HG02759 (cell line): ENCODE measurements around the gene IL23R.
"Not testable (repeated sequence)": the region's sequence is repeated elsewhere in the genome, so short reads cannot be mapped to it uniquely, and the experiment has no call there.

ENCODE experiments used
- ATAC-seq: cut with Tn5 transposase; IDR thresholded peaks from one replicate; pipeline ENCODE4 v1.9.1; 2021; ENCODE audit warnings: mild to moderate bottlenecking, moderate library complexity; ENCODE audit not compliant: unreplicated experiment

Gene IL23R

DNA sequence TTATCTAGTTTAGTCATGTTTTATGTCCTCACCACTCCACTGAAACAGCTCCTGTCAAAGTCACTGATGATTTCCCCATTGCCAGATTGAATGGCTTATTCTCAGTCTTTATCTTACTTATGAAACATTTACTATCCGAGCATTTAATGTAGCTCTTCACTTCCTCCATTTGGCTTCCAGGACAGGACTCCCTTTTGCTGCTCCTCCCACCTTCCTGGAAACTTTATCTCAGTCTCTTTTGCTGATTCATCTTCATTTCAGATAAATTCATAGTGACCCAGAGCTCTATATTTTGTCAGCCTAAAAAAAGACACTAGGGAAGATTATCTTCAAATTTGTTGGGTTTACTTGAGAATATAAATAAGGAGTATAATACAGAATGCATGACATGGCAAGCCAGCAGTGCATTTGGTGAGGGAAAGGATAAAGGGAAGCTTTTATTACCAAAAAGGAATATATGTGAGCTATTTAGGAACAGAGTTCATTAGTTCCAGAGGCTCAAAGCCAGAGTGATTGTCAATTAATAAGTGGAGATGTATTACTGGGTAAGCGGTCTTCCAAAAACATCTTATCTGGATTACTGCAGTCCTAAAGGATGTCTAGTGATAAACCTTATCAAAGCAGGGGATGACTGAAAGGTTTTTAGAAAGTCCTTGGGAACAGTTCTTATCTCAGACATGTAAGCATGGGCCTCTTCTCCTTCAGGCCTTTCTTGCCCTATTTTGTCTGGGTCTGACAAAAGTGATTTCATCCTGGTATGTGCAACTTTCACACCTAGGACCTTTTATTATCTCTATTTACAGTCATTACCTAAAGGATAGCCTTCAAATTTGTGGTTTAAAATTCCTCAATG lies 25.6 kb downstream of the IL23R start:
- ATAC-seq: no peak

- no peak for ATAC-seq
These were observed 26.6 kb downstream of the IL23R start for GRCh38 chr1:67192902-67193301.

GRCh38 chr1:67193704-67194103 lies 27.4 kb downstream of the IL23R start:
- no peak for ATAC-seq

GRCh38 chr1:67194209-67194863 lies 28.1 kb downstream of the IL23R start:
- peak; percentile 69 for ATAC-seq

- no peak for ATAC-seq
These were observed 34.5 kb downstream of the IL23R start for GRCh38 chr1:67200755-67201154.

DNA sequence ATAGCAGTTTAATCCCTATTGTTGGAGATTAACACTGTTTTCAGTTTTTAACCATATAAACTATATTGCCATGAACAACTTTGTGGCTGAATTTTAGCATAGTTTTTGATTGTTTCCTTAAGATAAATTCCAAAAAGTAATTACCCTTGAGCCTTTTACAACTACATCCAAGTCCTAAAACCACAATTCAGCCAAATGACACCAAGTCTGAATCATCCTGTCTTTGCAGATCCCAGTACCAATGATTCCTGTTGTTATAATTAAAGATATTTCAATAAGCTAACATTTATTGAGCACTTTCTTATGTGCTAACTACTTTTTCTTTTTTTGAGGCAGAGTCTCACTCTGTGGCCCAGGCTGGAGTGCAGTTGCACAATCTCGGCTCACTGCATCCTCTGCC lies 35.6 kb downstream of the IL23R start:
- ATAC-seq: no peak

DNA sequence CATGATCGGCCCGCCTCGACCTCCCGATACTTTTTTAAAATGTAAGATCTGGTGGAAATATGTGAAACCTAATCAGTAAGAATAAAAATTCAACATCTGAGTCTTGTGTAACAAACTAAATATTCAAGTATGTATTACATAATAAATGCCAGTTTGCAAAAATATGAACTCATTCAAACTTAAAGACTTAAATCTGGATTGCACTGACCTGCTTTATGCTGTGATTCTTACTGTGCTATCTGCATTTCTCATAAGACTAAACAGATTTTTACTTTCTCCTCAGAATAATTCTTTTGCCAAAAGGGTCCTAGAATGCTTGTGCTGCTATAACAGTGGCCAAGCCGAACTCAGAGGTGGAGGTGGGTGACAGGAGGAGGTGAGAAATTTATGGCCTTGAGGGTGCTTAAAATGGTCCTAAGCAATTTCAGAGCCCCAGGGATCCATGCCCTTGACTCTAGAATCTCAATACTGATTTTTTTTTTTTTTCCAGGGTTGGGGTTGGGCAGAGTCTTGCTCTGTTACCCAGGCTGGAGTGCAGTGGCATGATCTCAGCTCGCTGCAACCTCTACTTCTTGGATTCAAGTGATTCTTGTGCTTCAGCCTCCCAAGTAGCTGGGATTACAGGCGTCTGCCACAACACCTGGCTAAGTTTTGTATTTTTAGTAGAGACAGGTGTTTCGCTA lies 38.2 kb downstream of the IL23R start:
- ATAC-seq: no peak

DNA sequence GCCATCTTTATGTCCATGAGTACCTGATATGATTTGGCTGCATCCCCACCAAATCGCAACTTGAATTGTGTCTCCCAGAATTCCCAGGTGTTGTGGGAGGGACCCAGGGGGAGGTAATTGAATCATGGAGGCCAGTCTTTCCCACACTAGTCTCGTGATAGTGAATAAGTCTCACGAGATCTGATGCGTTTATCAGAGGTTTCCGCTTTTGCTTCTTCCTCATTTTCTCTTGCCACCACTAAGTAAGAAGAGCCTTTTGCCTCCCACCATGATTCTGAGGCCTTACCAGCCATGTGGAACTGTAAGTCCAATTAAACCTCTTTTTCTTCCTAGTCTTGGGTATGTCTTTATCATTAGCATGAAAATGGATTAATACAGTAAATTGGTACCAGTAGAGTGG lies 41.1 kb downstream of the IL23R start:
- not testable (repeated sequence) for ATAC-seq

GRCh38 chr1:67208217-67208616 lies 42.0 kb downstream of the IL23R start:
- no peak for ATAC-seq

DNA sequence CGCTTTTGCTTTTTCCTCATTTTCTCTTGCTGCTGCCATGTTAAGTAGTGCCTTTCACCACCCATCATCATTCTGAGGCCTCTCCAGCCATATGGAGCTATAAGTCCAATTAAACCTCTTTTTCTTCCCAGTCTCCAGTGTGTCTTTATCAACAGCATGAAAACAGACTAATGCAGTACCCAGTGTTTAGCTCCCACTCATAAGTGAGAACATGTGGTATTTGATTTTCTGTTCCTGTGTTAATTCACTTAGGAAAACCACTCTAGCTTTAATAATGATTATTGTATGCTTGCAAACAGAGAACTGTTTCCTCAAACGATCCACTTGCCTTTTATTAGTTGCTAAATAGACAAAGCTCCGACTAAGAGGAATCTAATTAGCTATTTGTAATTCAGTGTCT lies 43.3 kb downstream of the IL23R start:
- ATAC-seq: no peak

DNA sequence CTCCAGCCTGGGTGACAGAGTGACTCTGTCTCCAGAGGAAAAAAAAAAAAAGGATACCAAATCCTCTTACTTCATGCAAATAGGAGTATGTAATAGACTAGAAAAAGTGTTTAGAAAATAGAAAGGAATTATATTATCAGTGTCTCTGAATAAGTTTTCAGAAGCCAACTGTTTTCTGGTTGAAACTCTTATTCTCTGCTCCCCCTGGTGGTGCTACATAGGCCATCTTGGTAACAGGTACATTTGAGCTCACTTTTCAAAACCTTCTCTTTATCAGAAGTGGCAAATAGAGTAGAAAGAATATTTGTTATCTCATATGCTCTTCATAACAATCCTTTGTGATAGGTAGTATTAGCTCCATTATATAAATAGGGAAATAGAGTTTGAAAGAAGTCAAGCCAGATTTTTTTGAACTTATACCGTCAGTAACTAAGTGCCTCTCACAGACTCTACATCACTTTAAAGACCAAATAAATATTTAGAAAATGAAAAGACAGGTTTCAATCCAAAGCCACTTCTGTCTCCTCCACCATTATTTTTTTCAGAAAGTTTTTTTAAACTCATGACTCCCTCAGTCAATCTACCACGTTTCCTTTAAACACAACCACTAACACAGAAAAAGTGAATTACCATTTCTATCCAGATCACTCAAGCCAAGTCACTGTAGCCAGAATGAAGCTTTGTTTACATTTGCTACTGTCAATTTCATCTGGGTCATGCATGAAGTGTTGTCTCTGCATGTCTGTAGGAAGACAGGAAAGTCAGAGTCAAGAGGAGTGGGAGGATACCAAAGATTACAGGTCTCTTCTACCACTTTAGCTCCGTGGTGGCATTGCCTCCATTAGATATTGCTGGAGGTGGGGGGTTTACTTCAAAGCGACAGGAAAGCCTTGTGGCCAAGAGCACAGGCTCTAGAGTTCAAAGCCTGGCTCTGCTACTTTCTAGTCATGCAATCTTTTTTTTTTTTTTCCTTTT lies 45.6 kb downstream of the IL23R start:
- peak; percentile 39 for ATAC-seq

- no peak for ATAC-seq
These were observed 46.9 kb downstream of the IL23R start for GRCh38 chr1:67213164-67213563.

DNA sequence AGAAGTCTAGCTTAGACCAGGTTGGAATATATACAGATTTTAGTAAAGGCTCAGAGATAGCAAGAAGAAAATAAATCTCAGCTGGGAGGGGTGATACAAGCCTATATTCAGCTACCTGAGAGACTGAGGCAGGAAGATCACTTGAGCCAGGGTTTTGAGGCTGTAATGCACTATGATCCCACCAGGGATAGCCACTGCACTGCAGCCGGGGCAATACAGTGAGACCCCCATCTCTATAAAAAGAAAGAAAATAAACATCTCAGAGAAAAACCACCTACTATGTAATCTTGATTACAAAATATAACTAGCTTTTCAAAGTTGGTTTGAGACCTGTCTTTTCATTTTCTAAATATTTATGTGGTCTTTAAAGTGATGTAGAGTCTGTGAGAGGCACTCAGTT lies 47.7 kb downstream of the IL23R start:
- ATAC-seq: no peak

GRCh38 chr1:67214420-67215174 lies 48.3 kb downstream of the IL23R start:
- ATAC-seq: peak; percentile 76

DNA sequence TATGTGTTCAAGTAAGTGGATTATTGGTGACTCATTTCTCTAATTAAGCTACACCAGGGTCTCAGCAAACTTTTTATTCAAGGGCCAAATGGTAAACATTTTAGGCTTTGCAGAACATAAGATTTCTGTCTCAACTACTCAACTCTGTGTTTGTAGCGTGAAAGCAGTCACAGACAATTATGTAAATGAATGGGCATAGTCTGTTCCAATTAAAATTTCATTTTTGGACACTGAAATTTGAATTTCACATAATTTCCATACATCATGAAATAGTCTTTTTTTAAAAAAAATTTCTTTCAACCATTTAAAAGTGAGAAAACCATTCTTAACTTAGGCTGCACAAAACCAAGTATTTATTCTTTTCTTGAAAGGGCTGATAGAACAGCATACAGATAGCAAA lies 50.1 kb downstream of the IL23R start:
- no peak for ATAC-seq

GRCh38 chr1:67217417-67217816 lies 51.2 kb downstream of the IL23R start:
- no peak for ATAC-seq

- no peak for ATAC-seq
These were observed 51.7 kb downstream of the IL23R start for GRCh38 chr1:67217938-67218337.

DNA sequence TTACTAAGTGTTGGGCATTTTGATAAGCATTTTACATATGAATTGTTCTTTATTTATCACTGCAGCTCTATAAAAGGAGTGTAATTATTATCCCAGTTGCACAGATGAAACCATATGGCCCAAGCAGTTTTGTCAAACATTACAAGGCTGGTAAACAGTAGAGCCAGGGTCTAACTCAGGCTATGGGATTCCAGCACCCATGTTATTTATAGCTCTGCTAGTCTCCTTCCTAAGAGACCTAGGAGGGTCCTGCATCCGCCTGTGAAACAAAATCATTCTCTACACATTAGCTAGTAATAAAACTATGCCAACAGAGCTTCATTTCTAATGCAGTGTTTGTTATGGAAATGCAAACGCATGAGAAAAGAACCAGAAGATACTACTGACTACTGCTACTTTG lies 58.6 kb downstream of the IL23R start:
- no peak for ATAC-seq

- no peak for ATAC-seq
These were observed 60.4 kb downstream of the IL23R start for GRCh38 chr1:67226688-67227087.

DNA sequence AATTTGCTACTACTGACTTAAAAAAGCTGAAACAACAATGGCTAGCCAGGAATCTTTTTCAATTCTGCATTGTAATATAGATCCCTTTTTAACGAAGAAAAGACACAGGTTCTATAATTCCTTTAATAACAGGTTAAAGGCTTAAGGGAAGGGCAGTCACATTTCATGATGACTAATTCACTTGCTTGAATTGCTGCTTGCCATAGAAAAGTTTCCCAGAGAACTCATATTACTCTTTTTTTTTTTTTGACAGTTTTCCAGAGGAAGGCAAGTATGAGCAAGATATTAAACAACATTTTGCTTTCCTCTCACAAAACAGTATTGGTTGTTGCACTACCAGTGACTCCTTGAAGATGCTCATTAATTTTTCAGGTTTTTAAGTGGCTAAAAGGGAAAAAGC lies 60.9 kb downstream of the IL23R start:
- ATAC-seq: no peak
